HG03460 (cell line): Measurements from ENCODE around the gene NME2.

Source experiments
- ATAC-seq: cut with Tn5 transposase; IDR thresholded peaks from one replicate; pipeline ENCODE4 v1.9.1; 2021; ENCODE audit not compliant: unreplicated experiment

The NME2 gene

GRCh38 chr17:51200295-51200694 lies 34.1 kb downstream of the NME2 start:
- no peak for ATAC-seq

- no peak for ATAC-seq
These were observed 34.6 kb downstream of the NME2 start for GRCh38 chr17:51200846-51201245.

GRCh38 chr17:51203838-51204237 lies 37.6 kb downstream of the NME2 start:
- ATAC-seq, result no peak

- ATAC-seq, result no peak
These were observed 48.7 kb downstream of the NME2 start for GRCh38 chr17:51214920-51215319.

GRCh38 chr17:51217946-51218345 lies 51.7 kb downstream of the NME2 start:
- no peak for ATAC-seq

GRCh38 chr17:51221322-51221721 lies 55.1 kb downstream of the NME2 start:
- ATAC-seq, result no peak
